HepG2 (cell line): Measurements from ENCODE around the gene ACSS1. TPM values are rescaled to one million over a fixed set of nuclear protein-coding genes. Genes with fewer than 3 reads are reported as not detected.

Experiments
- AKNA ChIP-seq: sonication (generic); formaldehyde crosslinking; IDR thresholded peaks from 2 replicates; pipeline ENCODE4 v1.4.0; 2020; ENCODE audit warnings: missing genetic modification reagents, borderline replicate concordance
- CEBPB ChIP-seq: IDR thresholded peaks from 2 replicates; pipeline ENCODE4 v1.6.1; 2011; ENCODE audit warnings: low read depth, low read length, improper control_type of control experiment, borderline replicate concordance
- CHD4 ChIP-seq: fragments of 200-600 bp; sonication (generic); IDR thresholded peaks from 2 replicates; pipeline ENCODE4 v1.7.0; 2017; ENCODE audit warnings: mild to moderate bottlenecking, low read length, borderline replicate concordance
- FOXA1 ChIP-seq, 2 experiments: fragments of 450-650 bp in 1 of 2; sonication (generic) in 1 of 2; formaldehyde crosslinking in 1 of 2; IDR thresholded peaks; 2 replicates each; pipeline versions ENCODE4 v1.4.0 to v1.6.1; 2016 to 2020; ENCODE audit warnings: missing genetic modification reagents in 1 of 2
- HDAC1 ChIP-seq: sonication (generic); formaldehyde crosslinking; IDR thresholded peaks from 2 replicates; pipeline ENCODE4 v1.5.1; 2020; ENCODE audit warnings: mild to moderate bottlenecking, missing genetic modification reagents
- IKZF4 ChIP-seq: sonication (generic); formaldehyde crosslinking; IDR thresholded peaks from 2 replicates; pipeline ENCODE4 v1.5.1; 2020; ENCODE audit warnings: borderline replicate concordance, mild to moderate bottlenecking, low read depth, missing genetic modification reagents; ENCODE audit errors: not compliant biosample characterization
- JUND ChIP-seq: sonication (generic); formaldehyde crosslinking; IDR thresholded peaks from 2 replicates; pipeline ENCODE4 v1.8.0; 2022; ENCODE audit warnings: mild to moderate bottlenecking, missing genetic modification reagents
- KDM5B ChIP-seq: sonication (generic); formaldehyde crosslinking; IDR thresholded peaks from 2 replicates; pipeline ENCODE4 v1.4.0; 2020; ENCODE audit warnings: missing genetic modification reagents, mild to moderate bottlenecking, borderline replicate concordance
- MIXL1 ChIP-seq: IDR thresholded peaks from 2 replicates; pipeline ENCODE4 v1.6.1; 2016
- NR2F1 ChIP-seq, 2 experiments: fragments of 450-650 bp in 1 of 2; formaldehyde crosslinking in 1 of 2; IDR thresholded peaks; 2 replicates each; pipeline versions ENCODE4 v1.5.0 to v1.6.1; 2016 to 2020; ENCODE audit warnings: mild to moderate bottlenecking in 1 of 2, missing compliant biosample characterization in 1 of 2, missing genetic modification reagents in 1 of 2, moderate library complexity in 1 of 2
- PATZ1 ChIP-seq: sonication (generic); formaldehyde crosslinking; IDR thresholded peaks from 2 replicates; pipeline ENCODE4 v1.4.0; 2020; ENCODE audit warnings: missing genetic modification reagents
- RARA ChIP-seq: IDR thresholded peaks from 2 replicates; pipeline ENCODE4 v1.6.1; 2016; ENCODE audit warnings: missing genetic modification reagents, missing compliant biosample characterization
- SNAPC5 ChIP-seq: sonication (generic); formaldehyde crosslinking; IDR thresholded peaks from 2 replicates; pipeline ENCODE4 v1.8.1; 2023; ENCODE audit warnings: mild to moderate bottlenecking, missing genetic modification reagents, borderline replicate concordance
- SOX13 ChIP-seq, 3 experiments: fragments of 450-650 bp in 1 of 3; sonication (generic) in 1 of 3; formaldehyde crosslinking in 1 of 3; IDR thresholded peaks in 2 of 3; conservative IDR thresholded peaks in 1 of 3; 2 replicates each; pipeline versions ENCODE4 v1.5.0 to v1.6.1; 2016 to 2020; ENCODE audit warnings: antibody characterized with exemption in 1 of 3, mild to moderate bottlenecking in 1 of 3, missing compliant biosample characterization in 1 of 3, missing genetic modification reagents in 1 of 3, moderate library complexity in 1 of 3
- ZFYVE20 ChIP-seq: sonication (generic); formaldehyde crosslinking; IDR thresholded peaks from 2 replicates; pipeline ENCODE4 v1.8.0; 2023; ENCODE audit warnings: low read depth, mild to moderate bottlenecking, moderate library complexity, missing genetic modification reagents, borderline replicate concordance
- ZMYM3 ChIP-seq: sonication (generic); formaldehyde crosslinking; IDR thresholded peaks from 2 replicates; pipeline ENCODE4 v1.5.1; 2020; ENCODE audit warnings: mild to moderate bottlenecking, missing genetic modification reagents
- ZNF24 ChIP-seq: fragments of 450-650 bp; IDR thresholded peaks from 2 replicates; pipeline ENCODE4 v1.6.1; 2017; ENCODE audit warnings: antibody characterized with exemption, mild to moderate bottlenecking
- ZNF367 ChIP-seq: sonication (generic); formaldehyde crosslinking; IDR thresholded peaks from 2 replicates; pipeline ENCODE4 v1.4.0; 2020; ENCODE audit warnings: missing genetic modification reagents, borderline replicate concordance
- ZNF383 ChIP-seq: sonication (generic); formaldehyde crosslinking; IDR thresholded peaks from 2 replicates; pipeline ENCODE4 v1.4.0; 2020; ENCODE audit warnings: missing genetic modification reagents, mild to moderate bottlenecking, borderline replicate concordance
- ZNF629 ChIP-seq: sonication (generic); formaldehyde crosslinking; conservative IDR thresholded peaks from 2 replicates; pipeline ENCODE4 v1.5.0; 2020; ENCODE audit warnings: missing genetic modification reagents
- ZNF75D ChIP-seq: sonication (generic); formaldehyde crosslinking; IDR thresholded peaks from 2 replicates; pipeline ENCODE4 v1.8.1; 2023; ENCODE audit warnings: missing genetic modification reagents, mild to moderate bottlenecking, borderline replicate concordance
- polyA plus RNA-seq, 8 experiments: library from polyadenylated mRNA; depleted of rRNA in 3 of 8; stranded (reverse) in 7 of 8; unstranded in 1 of 8; fragments of >200 nt; fragmentation: Illumina TruSeq in 4 of 8; extraction: Trizol in 4 of 8; gene quantifications; 2 replicates each; pipeline versions ENCODE4 v1.2.1 to v1.2.3, GENCODE V29; 2011 to 2016; ENCODE audit warnings: low read depth in 4 of 8, missing spikeins in 1 of 8, mixed read lengths in 1 of 8; ENCODE audit not compliant: insufficient read depth in 1 of 8
- total RNA-seq, 5 experiments: library from RNA; depleted of rRNA; stranded (reverse); fragments of >200 nt; fragmentation: Illumina TruSeq; extraction: Trizol; gene quantifications; 2 replicates each; pipeline ENCODE4 v1.2.3, GENCODE V29; 2016; ENCODE audit warnings: low read depth in 1 of 5

The ACSS1 gene
- total and polyA plus RNA-seq, 2 of the 13 experiments (the other 11 are each of a cell fraction or from before 2014, with no cell fraction given): 15.2 to 41.6 TPM

- no peak for TF ChIP-seq AKNA (CRISPR knock-in tag)
- TF ChIP-seq ZFYVE20 (CRISPR knock-in tag): no peak
- TF ChIP-seq ZNF75D (CRISPR knock-in tag): no peak
- TF ChIP-seq CHD4: peak; percentile 66; the same call in 1 of the 2 replicates
- TF ChIP-seq ZNF367: no peak
- peak; percentile 47 for TF ChIP-seq RARA
- 0 out of 4 replicates have a peak, but pooled peaks of 1 of the 2 experiments have one; percentile 28 for TF ChIP-seq NR2F1 (CRISPR knock-in tag; IDR thresholded peaks at IDR 0.05)
- peak; percentile 58 for TF ChIP-seq ZNF629 (CRISPR knock-in tag)
- no peak for TF ChIP-seq FOXA1 (IDR thresholded peaks at IDR 0.05)
- peak; percentile 98 for TF ChIP-seq FOXA1 (CRISPR knock-in tag; IDR thresholded peaks at IDR 0.05)
- TF ChIP-seq ZNF24: 0 out of 2 replicates have a peak, but pooled peaks have one; percentile 24
- TF ChIP-seq ZNF383 (CRISPR knock-in tag): no peak
- no peak for TF ChIP-seq IKZF4 (CRISPR knock-in tag)
- peak; percentile 69; the same call in 1 of the 2 replicates for TF ChIP-seq MIXL1 (CRISPR knock-in tag)
- TF ChIP-seq PATZ1: peak; percentile 90
- TF ChIP-seq CEBPB: peak; percentile 99
- TF ChIP-seq KDM5B (CRISPR knock-in tag): no peak
- TF ChIP-seq HDAC1: 0 out of 2 replicates have a peak, but pooled peaks have one; percentile 51
- TF ChIP-seq SOX13 (IDR thresholded peaks at IDR 0.05): no peak; the same call in 1 of the 2 replicates
- TF ChIP-seq SOX13 (CRISPR knock-in tag; conservative IDR thresholded peaks at IDR 0.05 in 1 of 2, IDR thresholded peaks at IDR 0.05 in 1 of 2): peak in 1 of 2 experiments; percentile 78; a peak in 2 of 4 replicates
- TF ChIP-seq JUND: 0 out of 2 replicates have a peak, but pooled peaks have one; percentile 45
- no peak for TF ChIP-seq SNAPC5 (CRISPR knock-in tag)
- peak; percentile 94 for TF ChIP-seq ZMYM3 (CRISPR knock-in tag)
Observed at GRCh38 chr20:24987244-24987643, 70.7 kb downstream of the ACSS1 start (continued).
